ENCODE data around the gene RGP1. TPM values are rescaled to one million over a fixed set of nuclear protein-coding genes. Genes with fewer than 3 reads are reported as not detected.

The RGP1 gene
- total and polyA plus RNA-seq, 5 donors from 2014 or later, result 4.6 to 22.8 (median 8.6) TPM

- Mint-ChIP-seq H3K9me3 (no peaks in the 10 kb centered on the region), H3K4me1 (peaks cover 14 to 28% (median 22%) of the 10 kb centered on the region in 4 donors)
Observed at GRCh38 chr9:35766997-35767396, 17.9 kb downstream of the RGP1 start.

GRCh38 chr9:35767458-35767857 lies 18.4 kb downstream of the RGP1 start:
- DNase-seq (no peak), ATAC-seq (ENCODE audit: low read depth in 2 of 2) (no peak)
- no peaks in the 10 kb centered on the region for H3K36me3 Mint-ChIP-seq
- peaks cover 4% of the 10 kb centered on the region for H3K36me3 ChIP-seq (ENCODE audit: control insufficient read depth, insufficient read depth, low read length)
- no peak overlapping the region for H3K4me3 Mint-ChIP-seq
- no peaks in the 10 kb centered on the region for H3K4me1 ChIP-seq (ENCODE audit: control insufficient read depth, insufficient read depth, low read length, poor library complexity, severe bottlenecking)
- no peaks in the 10 kb centered on the region for H3K9me3 Mint-ChIP-seq
- H3K27me3 ChIP-seq (ENCODE audit: control insufficient read depth, insufficient read depth, low read length), result no peaks in the 10 kb centered on the region
- H3K9me3 ChIP-seq (ENCODE audit: control insufficient read depth in 2 of 2, low read length in 2 of 2), result no peaks in the 10 kb centered on the region
- no peak overlapping the region for H3K27ac Mint-ChIP-seq
- H3K27me3 Mint-ChIP-seq, result no peaks in the 10 kb centered on the region
- no peak overlapping the region for H3K27ac ChIP-seq (ENCODE audit: insufficient read depth, low read length, poor library complexity, severe bottlenecking)
- peaks cover 12 to 25% (median 18%) of the 10 kb centered on the region in 4 donors for H3K4me1 Mint-ChIP-seq
- H3K4me3 ChIP-seq (ENCODE audit: low read depth, low read length), result no peak overlapping the region

More at GRCh38 chr9:35766997-35767396, 17.9 kb downstream of the RGP1 start:
- H3K9me3 ChIP-seq (ENCODE audit: control insufficient read depth in 2 of 2, low read length in 2 of 2), result no peaks in the 10 kb centered on the region
- H3K27ac ChIP-seq (ENCODE audit: insufficient read depth, low read length, poor library complexity, severe bottlenecking), result no peak overlapping the region
- peaks cover under 1% of the 10 kb centered on the region for H3K36me3 ChIP-seq (ENCODE audit: control insufficient read depth, insufficient read depth, low read length)
- H3K27me3 Mint-ChIP-seq, result no peaks in the 10 kb centered on the region
- ATAC-seq (ENCODE audit: low read depth in 2 of 2) (no peak), DNase-seq (no peak)
- no peak overlapping the region for H3K4me3 Mint-ChIP-seq
- H3K4me1 ChIP-seq (ENCODE audit: control insufficient read depth, insufficient read depth, low read length, poor library complexity, severe bottlenecking), result no peaks in the 10 kb centered on the region
- H3K4me3 ChIP-seq (ENCODE audit: low read depth, low read length), result no peak overlapping the region
- H3K27ac Mint-ChIP-seq, result no peak overlapping the region
- H3K36me3 Mint-ChIP-seq, result no peaks in the 10 kb centered on the region
- no peaks in the 10 kb centered on the region for H3K27me3 ChIP-seq (ENCODE audit: control insufficient read depth, insufficient read depth, low read length)

GRCh38 chr9:35769763-35770162 lies 20.7 kb downstream of the RGP1 start:
- no peaks in the 10 kb centered on the region for H3K9me3 Mint-ChIP-seq
- ATAC-seq (ENCODE audit: low read depth in 2 of 2) (no peak), DNase-seq (no peak)
- Histone ChIP-seq H3K27ac (ENCODE audit: insufficient read depth, low read length, poor library complexity, severe bottlenecking) (no peak overlapping the region), H3K9me3 (ENCODE audit: control insufficient read depth in 2 of 2, low read length in 2 of 2) (no peaks in the 10 kb centered on the region), H3K4me3 (ENCODE audit: low read depth, low read length) (no peak overlapping the region), H3K36me3 (ENCODE audit: control insufficient read depth, insufficient read depth, low read length) (peaks cover 4% of the 10 kb centered on the region), H3K4me1 (ENCODE audit: control insufficient read depth, insufficient read depth, low read length, poor library complexity, severe bottlenecking) (no peaks in the 10 kb centered on the region), H3K27me3 (ENCODE audit: control insufficient read depth, insufficient read depth, low read length) (no peaks in the 10 kb centered on the region)
- peaks cover 4 to 22% (median 15%) of the 10 kb centered on the region in 4 donors for H3K4me1 Mint-ChIP-seq
- no peak overlapping the region for H3K27ac Mint-ChIP-seq
- H3K27me3 Mint-ChIP-seq, result no peaks in the 10 kb centered on the region
- no peak overlapping the region for H3K4me3 Mint-ChIP-seq
- H3K36me3 Mint-ChIP-seq, result no peaks in the 10 kb centered on the region

- no peak overlapping the region for H3K4me3 ChIP-seq (ENCODE audit: low read depth, low read length)
- Mint-ChIP-seq H3K27ac (no peak overlapping the region), H3K4me3 (no peak overlapping the region), H3K9me3 (no peaks in the 10 kb centered on the region), H3K4me1 (peaks cover 0 to 21% (median 18%) of the 10 kb centered on the region in 4 donors), H3K36me3 (peaks cover 3% of the 10 kb centered on the region), H3K27me3 (no peaks in the 10 kb centered on the region)
- H3K27me3 ChIP-seq (ENCODE audit: control insufficient read depth, insufficient read depth, low read length), result no peaks in the 10 kb centered on the region
- DNase-seq (no peak), ATAC-seq (ENCODE audit: low read depth in 2 of 2) (no peak)
- no peaks in the 10 kb centered on the region for H3K9me3 ChIP-seq (ENCODE audit: control insufficient read depth in 2 of 2, low read length in 2 of 2)
- H3K4me1 ChIP-seq (ENCODE audit: control insufficient read depth, insufficient read depth, low read length, poor library complexity, severe bottlenecking), result no peaks in the 10 kb centered on the region
- no peak overlapping the region for H3K27ac ChIP-seq (ENCODE audit: insufficient read depth, low read length, poor library complexity, severe bottlenecking)
- H3K36me3 ChIP-seq (ENCODE audit: control insufficient read depth, insufficient read depth, low read length), result peaks cover 4% of the 10 kb centered on the region
Observed at GRCh38 chr9:35771075-35771433, 22.0 kb downstream of the RGP1 start.

GRCh38 chr9:35771534-35771933 lies 22.4 kb downstream of the RGP1 start:
- H3K4me1 Mint-ChIP-seq, result peaks cover 0 to 16% (median 13%) of the 10 kb centered on the region in 4 donors
- H3K36me3 Mint-ChIP-seq, result peaks cover 3% of the 10 kb centered on the region
- Histone ChIP-seq H3K36me3 (ENCODE audit: control insufficient read depth, insufficient read depth, low read length) (peaks cover 4% of the 10 kb centered on the region), H3K27ac (ENCODE audit: insufficient read depth, low read length, poor library complexity, severe bottlenecking) (no peak overlapping the region), H3K27me3 (ENCODE audit: control insufficient read depth, insufficient read depth, low read length) (no peaks in the 10 kb centered on the region), H3K4me3 (ENCODE audit: low read depth, low read length) (no peak overlapping the region), H3K4me1 (ENCODE audit: control insufficient read depth, insufficient read depth, low read length, poor library complexity, severe bottlenecking) (no peaks in the 10 kb centered on the region), H3K9me3 (ENCODE audit: control insufficient read depth in 2 of 2, low read length in 2 of 2) (no peaks in the 10 kb centered on the region)
- no peak overlapping the region for H3K4me3 Mint-ChIP-seq
- DNase-seq (no peak), ATAC-seq (ENCODE audit: low read depth in 2 of 2) (no peak)
- peaks cover 0 to 2% (median 0%) of the 10 kb centered on the region in 7 donors for H3K9me3 Mint-ChIP-seq
- no peak overlapping the region for H3K27ac Mint-ChIP-seq
- H3K27me3 Mint-ChIP-seq, result no peaks in the 10 kb centered on the region

GRCh38 chr9:35771943-35772342 lies 22.9 kb downstream of the RGP1 start:
- H3K27me3 Mint-ChIP-seq, result no peaks in the 10 kb centered on the region
- H3K4me3 Mint-ChIP-seq, result no peak overlapping the region

GRCh38 chr9:35774907-35775635 lies 26.0 kb downstream of the RGP1 start:
- Histone ChIP-seq H3K4me3 (ENCODE audit: low read depth, low read length) (no peak overlapping the region), H3K27me3 (ENCODE audit: control insufficient read depth, insufficient read depth, low read length) (no peaks in the 10 kb centered on the region), H3K36me3 (ENCODE audit: control insufficient read depth, insufficient read depth, low read length) (peaks cover 4% of the 10 kb centered on the region), H3K27ac (ENCODE audit: insufficient read depth, low read length, poor library complexity, severe bottlenecking) (no peak overlapping the region), H3K9me3 (ENCODE audit: control insufficient read depth in 2 of 2, low read length in 2 of 2) (no peaks in the 10 kb centered on the region), H3K4me1 (ENCODE audit: control insufficient read depth, insufficient read depth, low read length, poor library complexity, severe bottlenecking) (no peaks in the 10 kb centered on the region)
- H3K9me3 Mint-ChIP-seq, result peaks cover 0 to 2% (median 0%) of the 10 kb centered on the region in 7 donors
- no peaks in the 10 kb centered on the region for H3K27me3 Mint-ChIP-seq
- H3K27ac Mint-ChIP-seq, result peak overlapping the region in 1 of 3 donors; percentile 55
- ATAC-seq (ENCODE audit: low read depth in 2 of 2) (no peak), DNase-seq (no peak)
- H3K4me3 Mint-ChIP-seq, result no peak overlapping the region
- H3K4me1 Mint-ChIP-seq, result peaks cover 0 to 13% (median 6%) of the 10 kb centered on the region in 4 donors
- H3K36me3 Mint-ChIP-seq, result peaks cover 12% of the 10 kb centered on the region

More at GRCh38 chr9:35771943-35772342, 22.9 kb downstream of the RGP1 start:
- Mint-ChIP-seq H3K27ac (no peak overlapping the region), H3K4me1 (peaks cover 0 to 12% (median 11%) of the 10 kb centered on the region in 4 donors), H3K9me3 (peaks cover 0 to 2% (median 0%) of the 10 kb centered on the region in 7 donors), H3K36me3 (peaks cover 3% of the 10 kb centered on the region)
- no peaks in the 10 kb centered on the region for H3K27me3 ChIP-seq (ENCODE audit: control insufficient read depth, insufficient read depth, low read length)
- no peak overlapping the region for H3K27ac ChIP-seq (ENCODE audit: insufficient read depth, low read length, poor library complexity, severe bottlenecking)
- peaks cover 4% of the 10 kb centered on the region for H3K36me3 ChIP-seq (ENCODE audit: control insufficient read depth, insufficient read depth, low read length)
- no peaks in the 10 kb centered on the region for H3K9me3 ChIP-seq (ENCODE audit: control insufficient read depth in 2 of 2, low read length in 2 of 2)
- DNase-seq (no peak), ATAC-seq (ENCODE audit: low read depth in 2 of 2) (no peak)
- H3K4me1 ChIP-seq (ENCODE audit: control insufficient read depth, insufficient read depth, low read length, poor library complexity, severe bottlenecking), result no peaks in the 10 kb centered on the region
- H3K4me3 ChIP-seq (ENCODE audit: low read depth, low read length), result no peak overlapping the region

- Histone ChIP-seq H3K9me3 (ENCODE audit: control insufficient read depth in 2 of 2, low read length in 2 of 2) (no peaks in the 10 kb centered on the region), H3K36me3 (ENCODE audit: control insufficient read depth, insufficient read depth, low read length) (peaks cover 4% of the 10 kb centered on the region), H3K4me3 (ENCODE audit: low read depth, low read length) (no peak overlapping the region), H3K4me1 (ENCODE audit: control insufficient read depth, insufficient read depth, low read length, poor library complexity, severe bottlenecking) (no peaks in the 10 kb centered on the region), H3K27ac (ENCODE audit: insufficient read depth, low read length, poor library complexity, severe bottlenecking) (no peak overlapping the region), H3K27me3 (ENCODE audit: control insufficient read depth, insufficient read depth, low read length) (no peaks in the 10 kb centered on the region)
- DNase-seq, result no peak
- H3K27me3 Mint-ChIP-seq, result no peaks in the 10 kb centered on the region
- H3K27ac Mint-ChIP-seq, result peak overlapping the region in 1 of 3 donors; percentile 56
- ATAC-seq (ENCODE audit: low read depth in 2 of 2), result no peak
- H3K36me3 Mint-ChIP-seq, result peaks cover 13% of the 10 kb centered on the region
- no peak overlapping the region for H3K4me3 Mint-ChIP-seq
- peaks cover 0 to 13% (median 9%) of the 10 kb centered on the region in 4 donors for H3K4me1 Mint-ChIP-seq
- peaks cover 0 to 2% (median 0%) of the 10 kb centered on the region in 7 donors for H3K9me3 Mint-ChIP-seq
Observed at GRCh38 chr9:35776018-35776417, 26.9 kb downstream of the RGP1 start.
